Stimulated activated CD4-positive, alpha-beta T cell treated with anti-CD3 and anti-CD28 coated beads, Interleukin-15, amount 100 ng/mL, for 1 hour (primary cell): ENCODE data around the gene DNAH3.
"Not testable (repeated sequence)": the region's sequence is repeated elsewhere in the genome, so short reads cannot be mapped to it uniquely, and the experiment has no call there.

Experiments
- DNase-seq, 2 donors: peaks; one replicate each; pipeline ENCODE4 v3.0.0-alpha.2; 2020; ENCODE audit warnings: low read depth in 1 of 2, low spot score in 1 of 2

The DNAH3 gene

DNA sequence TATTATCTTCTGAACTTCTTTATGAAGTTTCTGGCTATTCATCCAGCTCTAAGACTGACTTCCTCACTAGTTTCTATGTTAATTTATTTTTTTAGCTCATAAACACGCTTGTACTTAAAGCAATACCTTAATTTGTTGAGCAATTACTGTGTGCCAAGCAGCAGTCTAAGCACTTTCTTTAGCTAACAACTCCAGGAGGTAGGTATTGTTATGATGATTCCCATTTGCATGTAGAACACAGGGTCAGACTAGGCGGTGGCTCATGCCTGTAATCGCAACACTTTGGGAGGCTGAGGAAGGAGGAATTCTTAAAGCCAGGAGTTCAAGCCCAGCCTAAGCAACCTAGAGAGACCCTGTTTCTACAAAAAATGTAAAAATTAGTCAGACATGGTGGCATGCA lies 19.8 kb downstream of the DNAH3 start:
- DNase-seq: no peak

DNA sequence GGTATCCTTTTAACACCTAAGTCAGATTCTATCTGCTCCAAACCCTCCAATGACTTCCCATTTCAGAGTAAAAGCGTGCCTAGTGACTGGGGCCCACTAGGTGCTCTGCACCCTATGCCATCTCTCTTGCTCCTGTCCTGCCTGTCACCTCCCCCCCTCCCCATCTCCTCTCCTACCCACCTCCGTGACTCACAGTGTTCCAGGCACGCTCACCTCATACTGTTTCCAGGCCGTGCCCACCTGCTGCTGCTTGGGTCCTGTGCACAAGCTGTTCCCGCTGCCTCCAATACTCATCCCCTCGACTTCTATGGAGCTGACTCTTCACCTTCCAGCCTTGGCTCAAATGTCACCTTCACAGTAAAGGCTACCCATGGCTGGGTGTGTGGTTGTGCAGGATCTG lies 21.7 kb downstream of the DNAH3 start:
- no peak for DNase-seq

DNA sequence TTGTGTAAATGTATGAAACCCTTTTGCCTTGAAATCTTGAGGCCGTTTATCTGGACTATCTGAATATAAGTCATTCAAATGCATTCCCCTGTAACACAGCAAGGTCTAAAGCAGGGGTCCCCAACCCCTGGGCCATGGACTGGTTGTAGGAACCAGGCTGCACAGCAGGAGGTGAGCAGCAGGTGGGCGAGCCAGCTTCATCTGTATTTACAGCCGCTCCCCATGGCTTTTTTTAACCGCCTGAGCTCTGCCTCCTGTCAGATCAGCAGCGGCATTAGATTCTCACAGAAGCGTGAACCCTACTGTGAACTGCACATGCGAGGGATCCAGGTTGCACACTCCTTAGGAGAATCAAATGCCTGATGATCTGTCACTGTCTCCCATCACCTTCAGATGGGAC lies 24.1 kb downstream of the DNAH3 start:
- DNase-seq: no peak

DNA sequence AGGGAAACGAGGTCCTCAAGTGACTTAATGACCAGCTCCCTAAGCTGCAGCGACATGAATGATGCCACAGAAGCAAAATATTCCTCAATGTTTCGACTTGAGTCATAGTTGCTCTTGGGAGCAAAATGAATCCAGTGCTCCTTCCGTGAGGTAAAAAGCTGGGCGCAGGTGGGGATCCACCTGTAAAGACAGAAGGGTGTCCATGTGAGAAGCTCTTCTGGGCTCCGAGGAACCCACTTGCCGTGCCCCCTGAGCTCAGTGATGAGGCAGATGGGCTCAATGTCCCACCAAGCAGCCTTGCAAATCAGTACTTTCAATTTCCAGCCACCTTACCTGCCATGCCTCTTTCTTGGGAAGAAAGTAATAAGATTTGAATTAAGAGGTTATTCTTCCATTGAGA lies 25.5 kb downstream of the DNAH3 start:
- DNase-seq: no peak

DNA sequence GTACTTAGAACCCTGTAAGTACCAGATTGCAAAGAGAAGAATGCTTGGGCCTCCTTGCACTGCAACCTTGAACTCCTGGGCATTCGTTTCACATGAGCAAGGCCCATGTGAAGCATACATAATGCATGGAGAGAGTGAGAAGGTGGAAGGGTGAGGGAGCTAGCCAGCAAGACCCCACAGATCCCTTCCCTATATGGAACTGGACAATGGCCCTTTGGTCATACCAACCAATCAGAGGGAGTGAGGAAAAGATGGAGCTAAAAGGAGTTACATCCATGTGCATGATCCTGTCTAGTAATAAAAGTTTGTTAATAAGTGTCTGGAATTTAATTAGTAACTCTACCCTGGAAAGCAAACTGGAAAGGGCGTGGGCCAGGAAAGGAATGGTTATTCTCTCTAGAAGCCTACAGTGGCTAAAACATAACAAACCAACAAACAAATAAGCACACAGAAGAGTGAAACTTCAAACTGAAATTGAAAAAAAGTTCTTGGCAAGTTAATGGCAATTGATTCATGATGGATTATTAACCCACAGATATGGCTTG lies 29.6 kb downstream of the DNAH3 start:
- no peak for DNase-seq

DNA sequence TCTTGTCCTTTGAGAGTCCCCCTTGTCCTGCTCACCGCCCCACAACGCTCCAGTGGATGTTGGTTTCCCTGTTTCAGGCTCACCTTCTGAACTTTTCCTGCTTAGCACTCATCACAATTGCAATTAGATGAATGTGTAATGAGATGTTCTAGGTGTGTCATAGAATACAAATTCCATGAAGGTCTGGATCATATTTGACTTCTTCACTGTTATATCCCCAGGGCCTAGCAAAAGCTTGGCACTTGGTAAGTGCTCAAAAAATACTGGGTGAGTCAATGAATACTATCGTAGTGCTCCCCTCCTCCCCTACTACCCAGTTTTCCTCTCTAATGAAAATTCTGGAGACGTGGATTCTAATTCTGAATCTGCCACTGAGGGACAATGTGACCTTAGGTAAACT lies 33.1 kb downstream of the DNAH3 start:
- DNase-seq: no peak

DNA sequence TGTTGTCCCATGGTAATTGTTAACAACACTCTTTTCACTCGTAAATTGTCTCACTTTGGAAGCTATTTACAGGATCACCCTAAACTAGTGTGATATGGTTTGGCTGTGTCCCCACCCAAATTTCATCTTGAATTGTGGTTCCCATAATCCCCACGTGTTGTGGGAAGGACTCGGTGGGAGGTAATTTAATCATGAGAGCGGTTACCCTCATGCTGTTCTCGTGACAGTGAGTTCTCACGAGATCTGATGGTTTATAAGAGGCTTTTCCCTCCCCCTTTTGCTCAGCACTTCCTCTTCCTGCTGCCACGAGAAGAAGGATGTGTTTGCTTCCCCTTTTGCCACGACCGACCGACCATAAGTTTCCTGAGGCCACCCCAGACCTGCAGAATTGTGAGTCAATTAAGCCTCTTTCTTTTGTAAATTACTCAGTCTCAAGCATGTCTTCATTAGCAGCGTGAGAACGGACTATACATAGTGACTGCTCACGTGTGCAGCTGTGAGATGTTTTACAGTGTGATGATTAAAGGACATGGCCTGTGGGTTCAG lies 34.4 kb downstream of the DNAH3 start:
- no peak for DNase-seq

DNA sequence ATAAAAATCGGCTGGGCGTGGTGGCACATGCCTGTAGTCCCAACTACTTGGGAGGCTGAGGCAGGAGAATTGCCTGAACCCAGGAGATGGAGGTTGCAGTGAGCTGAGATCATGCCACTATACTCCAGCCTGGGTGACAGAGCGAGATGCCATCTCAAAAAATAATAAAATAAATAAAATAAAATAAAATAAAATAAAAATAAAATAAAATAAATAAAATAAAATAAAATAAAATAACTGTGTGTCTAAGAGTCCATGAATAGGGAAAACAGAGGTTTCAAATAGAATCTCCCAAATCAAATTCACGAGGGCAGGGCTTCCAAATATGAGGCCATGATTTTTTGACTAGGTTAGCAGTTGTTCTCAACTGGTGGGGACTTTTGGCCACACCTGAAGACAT lies 35.1 kb downstream of the DNAH3 start:
- DNase-seq: not testable (repeated sequence)

DNA sequence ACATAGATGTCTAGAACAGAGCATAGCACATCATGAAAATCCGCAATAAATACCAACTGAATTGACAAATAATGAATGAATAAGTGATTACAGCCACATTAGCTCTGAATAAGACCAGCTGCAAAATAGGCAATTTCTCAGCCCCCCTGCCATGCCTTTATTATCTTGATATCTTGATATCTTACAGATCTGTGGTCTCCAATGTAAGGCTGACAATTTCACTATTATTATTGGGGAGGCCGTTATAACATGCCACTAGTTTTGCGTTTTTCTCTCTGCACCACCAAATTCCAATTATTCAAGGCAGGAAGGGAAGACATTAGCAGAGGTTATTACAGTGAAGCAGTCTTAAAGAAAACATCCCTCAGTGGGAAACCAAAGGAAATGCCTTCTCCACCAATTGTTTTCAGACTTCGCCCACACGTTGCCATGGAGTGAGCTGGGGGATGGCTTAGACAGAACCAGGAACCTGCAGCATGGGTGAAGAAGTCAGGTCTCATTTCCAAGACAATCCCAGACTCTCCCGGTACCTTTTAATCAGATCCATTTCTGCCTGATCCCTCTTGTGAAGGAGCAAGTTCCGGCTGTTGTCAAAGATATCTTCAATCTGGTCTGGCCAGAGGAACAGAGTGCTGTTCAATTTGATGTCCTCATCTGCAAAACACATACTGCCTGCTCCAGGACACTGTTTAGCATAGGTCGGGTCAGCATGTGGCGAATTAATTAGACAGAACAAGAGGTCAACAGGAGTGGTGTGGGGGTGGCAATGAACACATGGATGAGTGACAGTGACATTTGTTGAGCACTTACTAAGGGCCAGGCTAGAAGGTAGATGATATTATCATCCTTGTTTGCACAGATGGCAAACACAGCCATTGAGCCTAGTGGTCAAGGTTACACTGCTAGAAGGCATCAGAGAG lies 46.4 kb downstream of the DNAH3 start:
- no peak for DNase-seq

DNA sequence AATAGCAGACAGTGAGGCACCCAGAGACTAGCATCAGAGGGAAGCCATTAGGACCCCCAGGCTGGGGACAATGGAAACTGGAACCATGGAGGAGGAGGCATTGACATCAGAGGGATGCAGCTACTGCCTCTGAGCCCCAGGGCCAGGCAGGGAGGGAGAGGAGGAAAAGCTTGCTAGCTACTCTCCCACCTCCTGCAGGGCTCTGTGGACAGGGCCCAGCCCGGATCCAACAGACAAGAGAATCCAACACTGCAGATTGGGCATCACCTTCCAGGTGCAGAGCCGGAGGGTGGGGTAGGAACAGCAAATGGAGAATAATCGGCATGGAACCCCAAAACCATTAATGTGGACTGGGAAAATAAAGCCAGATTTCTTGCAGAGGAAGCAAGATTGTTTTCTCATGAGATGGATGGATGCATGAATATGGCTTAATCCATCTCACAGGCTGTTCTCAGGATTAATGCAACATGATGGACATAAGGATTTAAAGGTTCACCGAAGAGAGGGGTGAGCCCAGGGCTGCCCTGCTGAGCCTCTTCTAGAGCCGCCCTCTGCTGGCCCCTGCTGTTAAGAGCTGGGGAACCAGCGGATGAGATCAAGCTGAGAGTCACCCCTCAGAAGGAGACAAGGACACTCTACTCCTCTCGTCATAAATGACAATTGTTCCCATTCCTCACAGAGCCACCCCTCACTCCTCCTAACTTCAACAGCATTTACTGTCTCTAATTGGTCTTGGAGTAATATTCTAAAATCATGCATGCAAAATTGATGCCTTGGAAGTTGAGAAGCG lies 48.8 kb downstream of the DNAH3 start:
- DNase-seq: peak in 1 of 2 donors; percentile 9

DNA sequence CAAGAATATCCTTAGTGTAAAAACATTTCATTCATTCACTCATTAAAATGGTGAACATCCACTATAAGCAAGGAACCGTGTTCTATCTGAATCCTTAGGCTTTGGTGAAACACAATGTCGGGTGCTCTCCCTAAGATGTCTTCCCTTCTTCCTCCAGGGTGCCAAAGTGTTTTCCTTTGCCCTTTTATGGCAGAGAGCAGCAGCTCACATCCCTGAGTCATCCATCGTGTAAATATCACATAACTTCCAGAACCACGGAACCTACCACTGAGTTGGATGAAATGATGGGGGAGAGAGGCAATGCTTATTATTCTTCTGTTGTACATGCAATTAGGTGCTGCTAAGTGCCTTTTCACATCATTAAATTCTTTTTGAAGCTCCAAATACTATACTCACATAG lies 50.2 kb downstream of the DNAH3 start:
- no peak for DNase-seq

DNA sequence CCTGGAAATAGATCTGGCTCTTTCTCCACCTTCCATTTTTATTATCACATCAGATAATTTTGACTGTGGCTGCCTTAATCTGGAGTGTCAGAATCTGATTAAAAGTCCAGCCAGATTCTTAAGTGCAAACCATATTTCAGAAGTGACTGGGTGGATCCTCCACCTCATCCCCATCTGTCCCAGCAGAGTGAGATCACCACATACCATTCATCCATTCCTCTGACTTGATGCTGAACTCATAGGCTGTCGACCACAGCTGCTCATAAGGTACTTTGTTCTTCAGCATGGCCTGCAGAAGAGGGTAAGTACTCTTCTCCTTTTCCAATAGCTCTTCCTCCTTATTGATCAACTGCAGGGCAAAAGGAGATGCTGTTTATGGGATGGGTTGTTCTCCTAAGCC lies 53.5 kb downstream of the DNAH3 start:
- DNase-seq: no peak

DNA sequence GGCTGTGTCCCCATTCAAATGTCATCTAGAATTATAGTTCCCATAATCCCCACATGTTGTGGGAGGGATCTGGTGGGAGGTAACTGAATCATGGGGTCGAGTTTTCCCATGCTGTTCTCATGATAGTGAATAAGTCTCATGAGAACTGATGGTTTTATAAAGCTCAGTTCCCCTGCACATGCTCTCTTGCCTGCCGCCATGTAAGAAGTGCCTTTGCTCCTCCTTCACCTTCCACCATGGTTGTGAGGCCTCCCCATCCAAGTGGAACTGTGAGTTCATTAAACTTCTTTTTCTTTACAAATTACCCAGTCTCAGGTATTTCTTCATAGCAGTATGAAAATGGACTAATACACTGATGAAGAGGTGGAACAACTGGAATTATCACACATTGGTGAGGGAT lies 55.9 kb downstream of the DNAH3 start:
- DNase-seq: not testable (repeated sequence)

DNA sequence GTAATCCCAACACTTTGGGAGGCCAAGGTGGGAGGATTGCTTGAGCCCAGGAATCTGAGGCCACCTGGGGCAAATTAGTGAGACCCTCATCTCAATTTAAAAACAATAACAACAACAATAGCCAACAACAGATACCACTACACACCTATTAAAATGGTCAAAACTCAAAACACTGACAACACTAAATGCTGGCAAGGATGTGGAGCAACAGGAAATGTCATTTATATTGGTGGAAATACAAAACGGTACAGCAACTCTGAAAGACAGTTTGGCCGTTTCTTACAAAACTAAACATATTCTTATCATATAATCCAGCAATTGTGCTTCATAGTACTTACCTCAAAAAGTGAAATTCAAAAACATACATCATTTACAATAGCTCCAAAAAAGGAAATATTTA lies 57.7 kb downstream of the DNAH3 start:
- DNase-seq: no peak

DNA sequence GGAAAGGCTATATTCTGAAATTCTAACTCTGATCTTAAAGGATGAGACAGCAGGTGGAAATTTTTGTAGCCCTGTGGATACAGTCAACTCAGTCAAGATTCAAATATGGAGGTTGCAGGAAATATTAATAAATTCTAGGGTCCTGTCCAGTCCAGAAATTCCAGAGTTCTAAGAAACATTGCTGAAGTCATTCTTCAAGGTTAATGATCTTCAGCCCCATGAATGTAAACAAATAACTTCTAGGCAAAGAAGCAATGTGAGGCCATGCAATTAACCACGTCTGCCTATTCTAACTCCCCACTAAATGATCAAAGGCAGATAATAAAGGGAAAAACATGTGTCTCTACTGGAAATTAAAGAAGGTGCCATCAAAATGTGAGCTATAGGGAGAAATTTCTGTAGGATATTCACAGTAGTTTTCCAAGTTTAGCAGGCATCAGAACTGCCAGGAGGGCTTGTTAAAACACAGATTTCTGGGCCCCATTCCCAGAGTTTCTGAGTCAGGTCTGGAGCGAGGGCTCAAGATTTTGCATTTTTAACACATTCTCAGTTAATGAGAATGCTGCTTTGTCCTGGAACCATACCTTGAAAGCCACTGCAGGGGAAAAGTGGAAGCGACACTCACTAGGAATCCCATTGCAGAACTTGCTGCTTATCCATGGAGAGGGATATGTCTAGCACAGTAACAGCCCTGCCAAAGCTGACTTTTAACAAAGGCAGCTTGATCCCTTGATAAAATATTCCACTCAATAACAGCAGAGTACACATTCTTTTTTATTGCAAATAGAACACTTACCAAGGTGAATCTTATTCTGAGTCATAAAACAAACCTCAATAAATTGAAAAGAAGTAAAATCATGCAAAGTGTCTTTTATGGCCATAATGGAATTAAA lies 61.8 kb downstream of the DNAH3 start:
- no peak for DNase-seq

DNA sequence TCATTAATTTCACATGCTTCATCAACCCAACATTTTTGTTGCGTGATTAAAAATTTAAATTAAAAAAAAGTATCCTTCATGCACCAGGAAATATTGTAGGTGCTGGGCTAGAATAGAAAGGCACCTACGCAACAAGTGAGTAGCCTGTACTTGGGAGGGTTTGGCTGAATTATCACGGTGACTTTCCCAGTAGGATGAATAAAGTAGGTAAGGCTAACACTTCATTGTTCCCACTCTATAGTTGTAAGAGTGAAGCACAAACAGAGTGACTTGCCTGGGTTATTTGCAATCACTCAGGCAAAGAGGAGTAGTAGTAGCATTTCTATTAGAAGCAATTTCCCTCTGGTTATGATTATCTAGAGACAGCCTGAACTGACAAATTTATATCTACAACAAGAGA lies 62.5 kb downstream of the DNAH3 start:
- DNase-seq: no peak

DNA sequence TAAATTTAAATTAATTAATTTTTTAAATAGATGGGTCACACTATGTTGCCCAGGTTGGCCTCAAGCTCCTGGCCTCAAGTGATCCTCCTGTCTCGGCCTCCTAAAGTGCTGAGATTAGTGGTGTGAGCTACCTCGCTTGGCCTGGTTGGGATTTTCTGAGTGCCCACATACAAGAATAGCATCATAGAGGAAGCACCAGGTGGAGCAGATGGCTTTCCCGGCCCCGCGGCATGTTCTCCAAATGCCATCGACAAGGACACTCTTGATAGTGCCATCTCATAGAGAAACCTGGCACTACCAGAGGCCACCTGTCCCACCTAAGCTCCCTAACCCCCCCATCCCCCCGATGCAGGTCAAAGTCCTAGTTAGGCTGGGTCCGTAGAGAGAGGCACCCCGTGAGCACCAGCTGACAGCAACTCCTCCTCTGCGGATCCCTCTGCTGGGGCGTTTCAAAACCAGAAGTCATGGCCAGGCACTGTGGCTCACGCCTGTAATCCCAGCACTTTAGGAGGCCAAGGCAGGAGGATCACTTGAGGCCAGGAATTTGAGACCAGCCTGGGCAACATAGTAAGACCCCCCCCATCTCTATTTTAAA lies 65.9 kb downstream of the DNAH3 start:
- no peak for DNase-seq

DNA sequence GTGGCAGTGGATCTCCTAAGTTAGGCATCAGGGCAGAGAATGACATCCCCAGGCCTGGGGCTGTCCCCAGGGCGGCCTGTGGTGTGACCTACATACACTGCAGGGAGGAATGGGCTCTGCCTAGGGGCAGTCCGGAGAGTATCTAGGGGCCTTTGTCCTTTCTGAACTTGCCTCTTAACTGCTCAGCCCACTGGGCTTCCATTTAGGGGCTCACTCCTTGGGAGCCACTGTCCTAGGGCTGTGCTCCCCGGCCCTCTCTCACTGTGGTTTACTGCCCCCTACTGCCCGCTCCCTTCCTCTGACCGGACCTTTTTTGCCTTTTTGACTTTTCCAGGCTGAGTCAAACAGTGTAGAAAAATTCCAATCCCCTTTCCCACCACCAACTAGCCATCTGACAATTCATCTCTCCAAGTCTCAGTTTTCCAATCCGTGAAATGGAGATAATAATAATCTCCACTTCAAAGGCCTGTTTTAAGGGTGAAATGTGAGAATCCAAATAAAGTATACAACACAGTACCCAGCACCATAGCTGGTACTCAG lies 66.8 kb downstream of the DNAH3 start:
- peak in 1 of 2 donors; percentile 30 for DNase-seq

DNA sequence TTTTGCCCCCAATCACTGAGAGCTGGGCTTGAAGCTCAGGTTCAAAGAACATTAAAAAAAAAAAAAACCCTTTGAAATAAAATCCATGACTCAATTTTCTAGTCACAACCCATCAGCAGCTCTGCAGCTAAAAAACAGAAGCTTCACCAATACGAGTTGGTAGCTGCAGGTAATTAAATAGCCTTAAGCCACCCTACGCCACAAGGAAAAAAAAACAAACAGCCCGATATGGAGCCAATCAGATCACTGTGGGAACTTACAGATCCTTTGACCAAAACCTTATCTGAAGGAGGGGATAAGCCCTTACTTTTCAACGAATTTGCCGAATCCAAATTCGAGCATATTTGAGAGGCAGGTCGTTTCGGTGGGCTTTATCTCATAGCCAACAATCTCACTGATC lies 69.3 kb downstream of the DNAH3 start:
- DNase-seq: no peak

DNA sequence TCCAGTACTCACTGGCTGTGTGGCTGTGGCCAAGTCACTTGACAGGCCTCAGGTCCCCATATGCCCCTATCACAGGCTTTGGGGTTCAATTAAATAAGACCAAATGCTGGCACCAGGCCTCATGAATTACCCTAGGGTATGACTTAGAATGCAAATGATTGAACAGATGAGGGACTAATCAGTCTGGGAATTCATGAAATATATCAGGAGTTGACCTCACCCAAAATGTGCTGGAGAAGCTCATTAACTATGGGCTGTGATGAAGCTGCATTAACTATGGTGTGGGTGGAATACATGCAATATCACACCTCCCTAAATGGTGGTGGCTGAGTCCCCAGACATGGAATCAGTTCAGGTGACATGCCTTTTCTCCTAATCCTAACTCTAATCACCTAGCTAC lies 72.1 kb downstream of the DNAH3 start:
- no peak for DNase-seq
